ENCODE data around the gene NDUFAF8.

DNA sequence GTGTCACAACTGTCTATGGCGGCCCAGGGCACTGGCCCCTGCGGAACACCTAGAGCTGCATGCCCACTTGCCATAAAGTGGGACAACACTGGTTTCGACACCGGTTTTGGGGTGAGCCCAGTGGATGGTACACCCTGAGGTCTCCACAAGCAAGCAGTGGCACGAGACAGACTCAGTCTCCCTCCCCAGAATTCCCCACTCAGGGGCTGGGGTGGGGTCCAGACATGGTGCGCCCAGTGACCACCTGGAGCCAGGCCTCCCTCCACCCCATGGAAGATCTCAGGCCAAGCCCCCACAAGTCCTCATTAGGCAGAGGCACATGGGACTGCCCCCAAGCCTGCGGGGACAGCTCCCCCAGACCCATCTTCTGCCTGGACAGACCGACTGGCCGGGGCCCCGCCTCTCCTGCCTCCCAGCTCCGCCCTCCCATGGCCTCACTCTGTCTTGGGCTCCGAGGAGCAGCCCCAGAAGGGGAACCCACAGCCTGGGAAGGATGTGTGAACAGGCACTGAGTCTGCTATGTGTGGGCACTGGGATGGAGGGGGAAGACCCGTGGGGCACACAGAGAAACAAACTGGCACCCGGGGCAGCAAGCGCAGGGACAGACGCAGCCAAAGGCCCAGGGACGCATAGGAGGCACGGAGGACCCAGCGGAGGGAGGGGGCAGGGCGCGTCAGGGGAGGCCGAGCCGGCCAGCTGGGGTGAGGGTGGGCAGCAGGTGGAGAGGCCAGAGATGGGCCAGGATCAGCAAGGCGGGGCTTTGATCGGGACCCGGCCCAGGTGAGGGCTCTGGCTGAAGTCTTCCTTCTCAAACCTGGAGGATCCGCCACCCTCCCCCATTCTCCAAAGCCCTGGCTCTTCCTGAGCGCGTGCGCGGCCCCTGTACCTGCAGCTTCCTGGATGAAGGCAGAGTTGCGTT, 3.0 kb upstream of the NDUFAF8 start:
- TF ChIP-seq, protein P1, sequence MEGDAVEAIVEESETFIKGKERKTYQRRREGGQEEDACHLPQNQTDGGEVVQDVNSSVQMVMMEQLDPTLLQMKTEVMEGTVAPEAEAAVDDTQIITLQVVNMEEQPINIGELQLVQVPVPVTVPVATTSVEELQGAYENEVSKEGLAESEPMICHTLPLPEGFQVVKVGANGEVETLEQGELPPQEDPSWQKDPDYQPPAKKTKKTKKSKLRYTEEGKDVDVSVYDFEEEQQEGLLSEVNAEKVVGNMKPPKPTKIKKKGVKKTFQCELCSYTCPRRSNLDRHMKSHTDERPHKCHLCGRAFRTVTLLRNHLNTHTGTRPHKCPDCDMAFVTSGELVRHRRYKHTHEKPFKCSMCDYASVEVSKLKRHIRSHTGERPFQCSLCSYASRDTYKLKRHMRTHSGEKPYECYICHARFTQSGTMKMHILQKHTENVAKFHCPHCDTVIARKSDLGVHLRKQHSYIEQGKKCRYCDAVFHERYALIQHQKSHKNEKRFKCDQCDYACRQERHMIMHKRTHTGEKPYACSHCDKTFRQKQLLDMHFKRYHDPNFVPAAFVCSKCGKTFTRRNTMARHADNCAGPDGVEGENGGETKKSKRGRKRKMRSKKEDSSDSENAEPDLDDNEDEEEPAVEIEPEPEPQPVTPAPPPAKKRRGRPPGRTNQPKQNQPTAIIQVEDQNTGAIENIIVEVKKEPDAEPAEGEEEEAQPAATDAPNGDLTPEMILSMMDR (IDR thresholded peaks at IDR 0.05; ENCODE audit: insufficient read depth, low read length, poor library complexity, severe bottlenecking), result no peak
- no peak for TF ChIP-seq EZH2phosphoT487 (conservative IDR thresholded peaks at IDR 0.05; ENCODE audit: low read length)
